HG03280 (cell line): ENCODE data around the gene CRKL.

ENCODE experiments used
- ATAC-seq: cut with Tn5 transposase; IDR thresholded peaks from one replicate; pipeline ENCODE4 v1.9.1; 2021; ENCODE audit warnings: mild to moderate bottlenecking, moderate library complexity; ENCODE audit not compliant: unreplicated experiment

Gene CRKL

GRCh38 chr22:20951151-20951931 is 34.1 kb downstream of the CRKL start:
- no peak for ATAC-seq

GRCh38 chr22:20951932-20952380 is 34.7 kb downstream of the CRKL start:
- ATAC-seq: no peak

- ATAC-seq: no peak
Measured at GRCh38 chr22:20952544-20953341, 35.5 kb downstream of the CRKL start.

- no peak for ATAC-seq
Measured at GRCh38 chr22:20953342-20953608, 36.1 kb downstream of the CRKL start.

GRCh38 chr22:20953668-20954500 is 36.7 kb downstream of the CRKL start:
- no peak for ATAC-seq

- ATAC-seq: no peak
Measured at GRCh38 chr22:20955548-20955947, 38.3 kb downstream of the CRKL start.

GRCh38 chr22:20956258-20957101 is 39.3 kb downstream of the CRKL start:
- no peak for ATAC-seq

- no peak for ATAC-seq
Measured at GRCh38 chr22:20957102-20957682, 40.0 kb downstream of the CRKL start.

- ATAC-seq: no peak
Measured at GRCh38 chr22:20957683-20958431, 40.6 kb downstream of the CRKL start.

GRCh38 chr22:20959578-20960461 is 42.6 kb downstream of the CRKL start:
- no peak for ATAC-seq

- no peak for ATAC-seq
Measured at GRCh38 chr22:20960609-20961008, 43.4 kb downstream of the CRKL start.

GRCh38 chr22:20962491-20962945 is 45.3 kb downstream of the CRKL start:
- no peak for ATAC-seq

GRCh38 chr22:20963201-20964052 is 46.2 kb downstream of the CRKL start:
- ATAC-seq: no peak

- ATAC-seq: no peak
Measured at GRCh38 chr22:20964090-20964798, 47.0 kb downstream of the CRKL start.

GRCh38 chr22:20964799-20965103 is 47.5 kb downstream of the CRKL start:
- no peak for ATAC-seq

- no peak for ATAC-seq
Measured at GRCh38 chr22:20965104-20965887, 48.1 kb downstream of the CRKL start.
